ENCODE results near the gene FDCSP.
"Not testable (repeated sequence)": the region's sequence is repeated elsewhere in the genome, so short reads cannot be mapped to it uniquely, and the experiment has no call there.

Gene FDCSP

GRCh38 chr4:70239884-70240591 is 14.1 kb downstream of the FDCSP start:
- no peak for DNase-seq

DNA sequence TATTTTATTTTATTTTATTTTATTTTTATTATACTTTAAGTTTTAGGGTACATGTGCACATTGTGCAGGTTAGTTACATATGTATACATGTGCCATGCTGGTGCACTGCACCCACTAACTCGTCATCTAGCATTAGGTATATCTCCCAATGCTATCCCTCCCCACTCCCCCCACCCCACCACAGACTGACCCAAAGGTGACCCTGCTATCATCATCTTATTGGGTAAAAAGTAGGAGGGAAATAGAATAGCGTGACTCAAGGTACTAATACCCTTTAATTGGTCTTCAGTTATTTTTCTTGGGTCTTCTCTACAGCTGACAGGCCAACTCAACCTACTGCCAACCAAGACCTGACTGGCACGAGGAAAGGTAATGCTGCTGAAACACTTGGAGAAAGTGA is 16.4 kb downstream of the FDCSP start, which contains the start of gene CSN3:
Gene CSN3, plus strand, starts transcription at position 301 of the 400 bp plus-strand sequence. CDS start 2,223 bp downstream, outside the sequence.
- DNase-seq: not testable (repeated sequence)

GRCh38 chr4:70243091-70243490 is 17.2 kb downstream of the FDCSP start:
- no peak for DNase-seq

DNA sequence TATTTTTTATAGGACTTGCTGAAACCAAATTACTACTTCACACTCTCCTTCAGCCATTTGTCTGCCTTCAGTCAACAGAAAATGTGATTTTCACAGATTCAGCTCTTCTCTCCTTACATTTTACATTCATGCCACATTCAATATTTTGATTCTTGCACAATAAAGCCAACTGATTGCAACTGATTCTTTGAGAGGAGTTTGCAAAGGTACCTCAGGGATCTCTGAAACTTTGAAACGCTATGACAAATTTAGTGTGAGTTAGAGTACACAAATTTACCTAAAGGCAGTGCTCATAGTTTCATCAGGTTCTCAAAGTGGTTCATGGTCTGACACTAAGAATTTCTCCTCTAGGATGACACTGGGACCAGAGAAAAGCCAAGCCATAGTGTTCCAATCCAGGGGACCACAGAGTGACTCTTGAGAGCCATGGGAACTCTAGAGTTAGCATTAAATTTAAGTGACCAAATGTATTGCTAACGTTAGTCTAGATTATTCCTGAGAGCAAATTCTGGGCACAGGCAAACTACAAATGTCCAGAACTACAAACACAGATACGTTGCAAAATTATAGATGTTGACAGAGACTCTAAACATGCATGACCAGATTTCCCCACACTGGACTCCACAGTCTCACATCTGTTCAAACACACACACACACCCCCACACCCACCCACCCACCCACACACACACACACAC is 25.5 kb downstream of the FDCSP start:
- no peak for DNase-seq

- no peak for DNase-seq
These were observed 26.0 kb downstream of the FDCSP start for GRCh38 chr4:70251945-70252277.

DNA sequence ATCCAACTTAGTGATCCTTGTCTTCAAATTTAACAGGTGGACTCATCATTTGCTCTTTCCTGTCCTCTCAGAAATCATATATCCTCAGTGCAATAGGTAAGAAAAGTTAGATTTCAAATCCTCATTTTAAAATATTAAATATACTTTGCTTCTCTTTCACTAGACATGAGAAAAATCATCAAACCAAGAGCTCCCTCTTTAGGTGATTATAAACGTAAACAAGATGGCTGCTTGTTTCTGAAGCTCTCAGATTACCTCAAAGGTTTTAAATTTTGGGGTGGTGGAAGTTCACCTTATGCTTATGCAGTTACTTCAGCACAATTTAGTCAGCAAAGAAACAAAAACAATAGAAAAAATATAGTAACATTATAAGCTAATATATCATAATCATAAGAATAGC is 43.8 kb downstream of the FDCSP start:
- no peak for DNase-seq

DNA sequence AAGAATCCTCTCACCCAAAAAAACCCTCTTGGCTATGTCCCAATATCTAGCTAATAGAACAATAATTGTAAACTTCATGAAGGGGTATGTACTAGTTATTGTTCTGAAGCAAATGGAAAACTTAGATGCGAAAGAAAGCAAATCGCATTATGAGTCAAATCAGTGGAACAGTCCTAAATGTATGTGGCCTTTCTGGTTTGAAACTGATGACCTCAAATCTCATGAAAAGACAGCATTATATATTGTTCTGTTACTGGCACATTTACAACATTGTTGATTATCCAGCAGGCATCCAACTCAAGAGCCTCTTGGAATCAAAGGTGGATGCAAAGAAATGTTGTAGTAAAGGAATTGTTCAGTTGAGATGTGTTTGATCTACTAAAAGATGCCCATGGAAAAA is 51.2 kb downstream of the FDCSP start:
- DNase-seq: no peak

GRCh38 chr4:70280567-70280966 is 54.6 kb downstream of the FDCSP start:
- DNase-seq: no peak

Measured in CD4-positive, alpha-beta T cell treated with Interleukin-17A for 4 hours (primary cell).